ENCODE results near the gene TTC12.
A peak's percentile ranks its signal among the peaks of the same experiment; 100 is the strongest.

TTC12 gene

DNA sequence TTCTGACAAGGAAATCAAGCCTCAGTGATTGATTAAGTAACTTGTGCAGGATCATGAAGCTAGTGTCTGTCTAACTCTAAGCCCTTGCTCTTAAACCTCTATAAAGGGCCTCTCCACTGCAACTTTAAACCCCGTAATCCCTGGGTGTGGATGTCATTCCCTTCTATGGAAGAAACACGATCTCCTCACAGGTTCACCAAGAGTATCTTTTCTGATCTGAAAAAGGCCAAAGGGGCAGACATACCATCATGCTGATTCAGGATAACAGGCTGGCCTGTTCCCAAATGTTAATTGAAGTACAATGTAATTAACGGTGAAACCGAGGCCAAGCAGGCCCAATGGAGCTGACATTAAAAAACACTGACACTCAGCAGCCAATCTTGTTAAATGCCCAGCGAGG, 17.1 kb downstream of the TTC12 start:
- no peak for DNase-seq

DNA sequence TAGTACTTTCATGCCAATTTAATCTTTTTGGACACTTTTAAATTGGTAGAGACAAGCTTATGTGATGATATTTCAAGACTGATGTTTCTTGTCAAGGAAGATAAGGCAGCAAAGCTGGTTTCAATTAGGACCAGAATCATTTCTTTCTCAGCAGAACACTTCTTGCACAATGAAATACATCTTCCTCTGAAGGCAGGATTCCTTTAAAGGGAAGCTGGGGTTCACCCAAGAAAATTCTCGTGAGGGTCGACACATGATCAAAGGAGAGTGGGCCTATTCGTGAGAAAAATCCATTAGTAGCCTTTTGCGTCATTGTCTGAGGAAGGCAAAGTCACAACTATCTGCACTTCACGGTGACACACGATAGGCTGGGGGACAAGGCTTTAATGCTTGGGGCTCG, 17.6 kb downstream of the TTC12 start:
- DNase-seq = no peak

DNA sequence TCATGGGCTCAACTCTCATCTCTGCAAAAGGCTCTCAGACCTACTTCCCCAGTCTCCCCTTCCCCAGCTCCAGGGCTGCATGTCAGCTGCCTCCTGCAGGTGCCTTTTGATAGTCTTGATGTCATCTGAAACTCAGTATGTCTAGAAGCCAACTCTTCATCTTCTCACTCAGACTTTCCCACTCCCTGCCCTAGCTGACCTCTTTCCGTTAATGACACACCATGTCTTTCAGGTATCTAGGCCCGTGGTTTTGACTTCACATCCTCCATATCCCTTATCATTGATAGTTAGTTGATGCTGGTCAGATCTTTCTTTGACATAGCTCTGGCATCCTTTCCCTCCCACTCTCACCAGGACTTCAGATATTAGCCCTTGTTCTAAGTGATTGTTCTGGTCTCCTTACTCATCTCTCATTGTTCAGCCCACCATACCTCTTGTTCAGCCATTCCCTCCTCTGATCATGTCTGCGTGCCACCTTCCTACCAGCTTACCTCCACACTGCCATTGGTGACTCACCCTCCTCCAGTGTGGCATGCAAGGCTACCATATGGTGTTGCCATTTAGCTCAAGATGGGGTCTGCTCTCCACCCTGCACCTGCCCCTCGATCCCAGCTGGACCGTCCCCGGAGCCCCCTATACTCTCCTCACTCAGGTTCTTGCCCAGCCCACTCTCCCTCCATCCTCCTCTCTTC, 18.4 kb downstream of the TTC12 start:
- no peak for DNase-seq

DNA sequence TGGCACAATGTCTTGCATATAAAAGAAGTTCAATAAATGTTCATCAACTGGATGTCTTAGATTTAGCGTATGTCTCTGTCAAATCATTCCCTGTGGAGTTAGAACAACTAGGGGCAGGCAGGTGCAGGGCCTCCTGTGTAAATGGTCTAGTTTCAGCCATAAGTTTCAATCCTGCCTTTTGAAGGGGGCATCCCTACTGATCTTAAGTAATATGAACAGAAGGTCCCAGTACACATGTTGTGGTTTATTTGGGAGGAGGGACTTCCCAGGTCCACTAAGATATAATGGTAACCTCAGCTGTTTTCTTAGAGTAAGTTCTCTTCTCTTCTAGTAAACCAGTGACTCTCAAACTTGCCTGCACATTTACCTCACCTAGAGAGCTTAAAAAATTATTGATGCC, 19.8 kb downstream of the TTC12 start:
- no peak for DNase-seq

DNA sequence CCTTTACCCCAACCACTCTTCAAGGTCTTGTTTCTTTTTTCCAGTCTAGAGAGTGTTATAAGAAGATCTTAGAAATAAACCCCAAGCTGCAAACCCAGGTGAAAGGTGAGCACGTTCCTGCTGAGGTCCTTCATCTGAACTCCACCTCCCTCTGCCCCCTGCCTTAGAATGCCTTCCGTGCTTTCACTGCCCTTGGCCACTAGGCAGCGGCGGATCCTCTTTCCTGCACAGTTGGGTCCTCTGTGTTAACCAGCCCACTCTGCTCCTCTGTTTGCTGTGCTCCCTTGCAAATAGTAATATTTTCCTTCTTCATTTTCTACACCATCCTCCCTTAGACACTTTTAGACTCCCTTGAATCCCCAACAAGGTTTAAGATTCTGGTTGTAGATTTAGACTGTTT, 24.3 kb downstream of the TTC12 start:
- no peak for DNase-seq

DNA sequence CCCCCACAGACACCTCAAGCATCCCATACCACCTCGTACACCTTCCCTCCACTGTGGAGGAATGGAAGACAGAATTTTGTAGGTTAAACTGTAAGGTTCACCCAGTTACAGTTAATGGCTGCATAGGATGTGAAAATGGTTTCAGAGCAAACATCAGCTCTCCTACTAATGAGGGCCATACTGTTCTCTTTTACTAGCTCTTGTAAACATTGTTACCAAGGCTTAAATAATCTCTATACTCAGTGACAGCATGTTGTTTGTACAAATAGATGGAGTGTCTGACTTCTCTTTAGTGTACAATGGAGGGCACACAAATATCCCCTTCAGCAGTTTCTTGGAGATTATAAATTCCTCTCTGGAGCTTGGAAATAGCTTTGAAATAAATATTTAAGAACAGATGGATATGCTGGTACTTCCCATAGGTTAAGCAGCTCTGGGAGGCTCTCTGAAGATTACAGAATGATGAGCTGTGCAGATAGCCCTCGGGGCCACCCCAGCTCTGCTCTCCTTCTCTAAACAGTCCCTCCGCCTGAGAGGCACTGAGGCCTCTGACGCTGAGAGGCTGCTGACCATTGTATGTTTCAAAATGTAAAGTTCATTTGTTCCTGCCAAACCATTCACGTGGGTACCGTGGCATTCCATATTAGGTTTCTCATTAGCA, 25.7 kb downstream of the TTC12 start:
- peak; percentile 9 for DNase-seq

DNA sequence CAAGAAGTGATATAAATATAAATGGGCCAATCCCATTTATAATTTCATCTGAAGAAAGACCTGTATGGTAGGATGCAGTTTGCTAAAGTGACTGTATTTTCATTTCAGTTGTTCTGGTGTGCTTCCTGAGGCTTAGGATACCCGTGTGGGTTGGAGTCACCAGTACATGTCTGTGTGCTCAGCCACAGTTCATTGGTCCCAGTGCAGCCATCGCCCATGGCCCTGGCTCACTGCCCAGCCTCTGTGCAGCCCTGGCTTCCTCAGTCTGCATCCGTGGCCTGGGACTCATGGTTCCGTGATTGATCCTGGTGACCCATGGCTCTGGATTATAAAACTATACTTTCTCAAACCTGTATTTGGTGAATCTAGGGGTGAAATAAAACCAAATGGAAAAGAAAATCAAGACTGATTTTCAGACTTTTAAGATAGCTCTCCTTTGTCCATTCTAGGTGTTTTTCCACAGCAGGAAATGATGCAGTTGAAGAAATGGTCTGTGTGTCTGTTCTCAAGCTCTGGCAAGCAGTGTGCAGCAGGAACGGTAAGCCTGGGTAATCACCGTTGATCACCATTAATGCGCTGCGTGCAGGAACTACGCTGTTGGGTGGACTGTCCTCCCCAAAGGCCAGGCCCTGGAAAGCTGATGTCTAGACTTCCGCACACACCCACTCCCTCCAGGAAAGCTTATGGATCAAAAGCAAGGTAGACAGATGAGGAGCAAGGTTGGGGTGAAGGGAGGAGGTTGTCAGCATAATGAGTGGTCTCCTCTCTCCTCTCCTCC, 27.2 kb downstream of the TTC12 start:
- no peak for DNase-seq

DNA sequence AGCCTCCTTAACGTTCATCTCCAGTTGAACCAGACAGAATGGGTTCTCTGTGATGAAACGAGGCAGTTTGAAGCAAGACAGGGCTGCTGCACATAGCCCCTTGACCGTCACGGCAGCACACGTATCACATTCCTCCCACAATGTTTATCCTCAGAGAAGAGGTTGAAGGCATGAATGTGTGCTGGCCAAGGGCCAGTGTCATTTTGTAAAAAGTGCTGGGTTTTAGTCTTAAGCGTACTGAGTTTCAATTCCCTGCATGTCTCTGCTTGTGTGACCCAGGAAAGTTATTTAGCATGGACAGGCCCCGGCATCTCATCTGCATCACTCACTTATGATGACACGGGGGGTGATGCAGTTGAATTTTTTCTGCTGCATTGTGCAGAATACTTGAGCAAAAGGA, 31.6 kb downstream of the TTC12 start:
- no peak for DNase-seq

DNA sequence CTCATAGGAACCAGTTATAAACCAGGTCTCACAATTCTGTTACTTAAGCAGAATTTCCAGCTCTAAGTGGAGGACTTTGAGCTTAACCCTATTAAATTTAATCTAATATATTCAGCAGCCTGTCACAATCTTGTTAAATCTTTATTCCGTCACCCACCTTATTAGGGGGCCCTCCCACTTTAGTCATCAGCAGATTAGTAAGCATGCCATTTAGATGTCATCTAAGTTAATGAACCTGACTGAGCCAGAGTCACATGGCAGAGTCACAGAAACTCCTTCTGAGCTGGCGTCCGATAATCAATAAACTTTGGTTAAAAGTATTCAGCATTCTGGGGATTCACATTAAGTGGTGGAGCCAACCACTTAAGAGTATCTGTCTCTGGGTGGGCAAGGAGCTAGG, 35.1 kb downstream of the TTC12 start:
- no peak for DNase-seq

DNA sequence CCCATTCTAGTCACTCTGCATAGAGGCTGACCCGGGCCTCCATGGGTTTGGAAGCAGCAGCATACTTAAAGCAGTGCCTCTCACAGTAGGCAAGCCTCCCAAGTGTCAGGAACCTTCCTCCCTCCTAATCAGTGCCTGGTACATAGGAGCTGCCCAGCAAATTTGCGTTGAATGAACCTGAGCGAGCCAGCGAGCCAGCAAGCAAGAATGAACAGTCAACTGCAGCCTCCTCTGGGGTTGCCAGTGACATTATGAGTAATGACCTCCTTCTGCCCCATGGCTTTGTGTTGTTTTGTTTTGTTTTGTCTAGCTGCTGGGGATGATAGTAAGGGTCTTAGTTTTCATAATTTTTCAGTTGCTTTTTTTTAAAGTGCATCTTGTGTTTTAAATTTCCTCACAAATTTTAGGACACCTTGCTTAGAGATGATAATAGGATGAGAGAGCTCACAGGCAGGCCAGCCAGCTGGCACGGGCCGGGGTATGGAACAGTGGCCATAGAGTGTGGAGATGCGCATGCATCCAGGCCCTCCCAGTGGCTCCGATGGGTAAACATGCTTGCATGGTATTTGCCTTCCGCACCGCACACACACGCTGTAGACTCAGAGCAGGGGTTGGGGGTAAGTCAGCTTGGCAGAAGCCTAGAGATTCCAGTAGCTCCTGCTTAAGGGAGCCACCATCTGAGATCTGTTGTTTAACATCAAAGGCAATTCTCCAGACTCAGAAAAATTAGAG, 36.1 kb downstream of the TTC12 start:
- DNase-seq = peak; percentile 28

DNA sequence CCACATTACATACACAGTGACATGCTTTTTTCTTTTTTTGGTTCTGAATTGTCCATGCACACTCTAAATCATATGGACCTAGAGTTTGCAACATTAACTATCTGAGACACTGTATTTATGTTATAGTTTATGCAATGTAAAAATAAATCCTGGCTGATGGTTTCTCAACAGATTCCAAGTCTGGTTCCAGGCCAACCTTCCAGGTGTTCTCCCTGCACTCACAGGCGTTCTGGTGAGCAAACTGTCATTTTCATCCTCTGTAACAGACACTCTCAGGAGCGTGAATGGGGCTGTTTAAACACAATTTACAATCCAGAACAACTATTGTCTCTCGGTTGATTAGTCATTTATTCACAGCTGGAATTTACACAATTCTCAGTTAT, 36.7 kb downstream of the TTC12 start:
- DNase-seq = no peak

DNA sequence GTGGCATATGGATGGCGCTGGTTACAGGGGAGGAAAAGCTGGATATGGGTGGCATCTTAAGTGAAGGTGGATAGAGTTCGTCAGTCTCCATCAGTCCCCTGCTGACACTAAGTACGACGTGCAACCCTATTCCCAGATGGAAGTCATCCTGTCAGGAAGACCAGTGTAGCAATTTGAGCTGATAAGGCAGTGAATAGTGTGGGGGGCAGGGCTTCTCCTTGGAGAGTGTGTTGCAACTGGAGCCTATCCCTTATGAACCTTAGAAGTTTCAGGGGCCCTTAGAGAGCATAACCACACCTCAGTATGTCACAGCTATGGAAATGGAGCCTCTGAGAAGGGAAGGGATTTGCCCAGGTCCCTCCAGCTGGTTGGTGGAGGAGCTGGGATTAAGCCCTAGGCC, 37.1 kb downstream of the TTC12 start:
- DNase-seq = no peak

DNA sequence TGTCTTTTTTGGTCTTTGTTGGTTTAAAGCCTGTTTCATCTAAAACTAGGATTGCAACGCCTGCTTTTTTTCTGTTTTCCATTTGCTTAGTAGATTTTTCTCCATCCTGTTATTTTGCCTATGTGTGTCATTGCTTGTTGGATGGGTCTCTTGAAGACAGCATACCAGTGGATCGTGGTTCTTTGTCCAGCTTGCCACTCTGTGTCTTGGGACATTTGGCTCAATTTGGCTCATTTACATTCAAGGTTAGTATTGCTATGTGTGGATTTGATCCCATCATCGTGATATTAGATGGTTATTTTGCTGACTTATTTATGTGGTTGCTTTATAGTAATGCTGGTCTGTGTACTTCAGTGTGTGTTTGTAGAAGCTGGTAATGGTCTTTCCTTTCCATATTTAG, 41.8 kb downstream of the TTC12 start:
- DNase-seq = no peak

DNA sequence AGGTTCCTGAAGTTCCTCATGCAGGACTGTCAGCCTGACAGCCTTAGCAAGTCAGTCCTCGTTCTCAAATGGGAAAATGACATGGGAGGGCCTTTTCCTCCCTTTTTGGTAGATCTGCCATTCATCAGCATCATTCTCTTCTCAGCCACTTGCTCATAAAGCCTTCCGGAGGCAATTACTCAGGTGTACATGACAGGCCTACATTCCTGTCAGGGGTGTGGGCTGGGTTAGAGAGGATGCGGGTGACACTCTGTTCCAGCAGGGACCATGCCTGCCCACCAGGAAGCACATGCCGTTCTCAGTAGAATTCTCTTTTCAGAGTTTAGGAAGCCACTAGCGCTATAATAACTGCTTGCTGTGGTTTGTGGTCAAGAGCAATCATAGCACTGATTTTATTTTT, 49.0 kb downstream of the TTC12 start:
- DNase-seq = no peak

DNA sequence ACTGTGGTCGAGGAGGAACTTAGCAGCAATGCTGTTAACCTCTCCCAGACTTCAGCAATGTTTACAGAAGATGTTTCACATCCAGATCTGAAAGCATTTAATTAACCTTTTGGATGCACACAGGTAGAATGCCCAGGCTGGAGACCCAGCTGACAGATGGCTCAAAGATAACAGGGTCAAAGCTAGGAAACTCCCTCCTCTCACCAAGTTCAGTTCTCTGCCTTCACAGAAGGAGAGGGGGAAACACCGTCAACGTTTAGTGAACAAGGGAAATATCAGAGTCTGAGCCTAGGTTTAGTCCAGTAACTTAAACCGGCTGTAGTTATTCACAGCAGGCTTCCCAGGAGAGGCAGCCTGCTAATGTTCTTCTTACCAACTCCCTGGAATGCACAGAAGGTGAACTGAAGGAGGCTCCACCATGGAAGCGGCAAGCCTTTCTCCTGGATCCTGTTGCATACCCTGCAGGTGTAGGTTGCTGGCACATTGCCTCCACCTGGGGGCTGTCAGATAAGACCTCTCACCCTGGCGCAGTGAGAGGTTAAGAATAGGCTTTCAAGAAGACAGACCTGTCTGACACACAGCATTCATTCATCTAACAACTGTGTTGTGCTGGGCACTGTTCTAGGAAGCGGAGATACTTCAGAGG, 49.7 kb downstream of the TTC12 start:
- no peak for DNase-seq

DNA sequence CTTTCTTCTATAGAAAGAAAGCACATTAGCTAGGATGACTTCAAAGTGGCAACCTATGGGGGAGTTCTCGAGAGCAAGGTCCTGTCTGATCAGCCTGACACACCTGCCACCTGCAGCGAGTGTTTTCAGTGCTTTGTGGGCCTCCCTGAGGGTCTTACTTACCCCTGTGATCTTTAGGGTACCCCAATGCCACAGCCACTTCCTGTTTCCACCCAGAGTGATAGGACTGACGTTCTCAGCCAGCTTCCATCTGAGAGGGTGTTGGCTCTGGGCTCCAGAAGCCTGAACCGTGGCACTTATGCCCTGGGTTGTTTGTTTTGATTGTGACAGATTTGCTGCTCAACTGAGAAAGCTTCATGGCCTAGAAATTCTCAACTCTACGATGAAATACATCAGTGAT, 51.5 kb downstream of the TTC12 start:
- peak; percentile 24 for DNase-seq

DNA sequence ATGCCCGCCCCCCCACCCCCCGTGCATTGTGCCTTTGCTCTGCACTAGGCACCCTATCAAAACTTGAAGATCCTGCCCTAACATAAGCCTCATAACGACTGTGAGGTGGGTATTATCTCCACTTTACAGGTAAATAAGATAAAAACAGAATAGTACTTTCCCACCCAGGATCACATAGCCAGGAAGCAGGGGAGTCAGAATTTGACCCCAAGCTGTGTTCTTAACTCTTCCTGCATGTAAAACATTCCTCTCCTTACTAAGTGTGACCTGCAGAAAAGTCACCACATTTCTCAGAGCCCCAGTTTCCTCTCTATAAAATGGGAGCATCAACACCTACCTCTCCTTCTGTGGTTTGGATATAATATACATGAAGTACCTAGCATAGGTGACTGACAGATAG, 55.0 kb downstream of the TTC12 start:
- DNase-seq = no peak

DNA sequence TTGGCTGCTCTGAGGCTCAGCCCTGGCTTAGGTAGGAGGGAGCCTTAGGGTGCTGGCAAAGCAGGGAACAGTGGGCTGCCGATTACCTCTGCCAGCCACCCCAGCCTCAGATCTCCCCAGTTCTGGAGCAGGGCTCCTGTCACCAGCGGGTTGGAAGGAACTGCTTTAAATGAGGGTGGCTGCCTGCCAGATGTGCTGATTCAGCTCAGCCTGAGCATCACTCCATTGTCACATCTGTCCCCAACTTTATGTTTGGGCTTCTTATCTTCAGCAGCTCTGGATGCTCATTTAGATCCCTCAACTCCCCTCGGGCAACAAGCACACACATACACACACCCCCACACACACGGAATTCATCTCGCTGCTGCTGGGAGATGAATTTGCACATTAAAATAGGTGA, 56.3 kb downstream of the TTC12 start:
- no peak for DNase-seq

DNA sequence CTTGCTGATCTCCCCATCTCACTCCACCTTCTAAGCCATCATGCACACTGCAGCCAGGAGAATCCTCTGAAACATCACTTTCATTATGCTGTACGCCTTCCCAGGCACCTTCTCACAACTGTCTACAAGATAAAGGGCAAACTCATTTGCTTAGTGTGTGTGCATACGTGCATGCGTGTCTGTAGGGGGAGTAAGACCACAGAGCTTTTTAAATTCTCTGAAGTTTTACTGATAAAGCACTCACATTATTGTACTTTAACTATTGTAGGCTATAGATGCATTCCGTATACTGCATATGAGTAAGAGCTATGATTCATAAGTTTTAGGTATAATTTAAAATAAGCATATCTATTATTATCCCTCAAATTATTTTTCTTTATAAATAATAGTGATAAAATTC, 57.9 kb downstream of the TTC12 start:
- DNase-seq = no peak

DNA sequence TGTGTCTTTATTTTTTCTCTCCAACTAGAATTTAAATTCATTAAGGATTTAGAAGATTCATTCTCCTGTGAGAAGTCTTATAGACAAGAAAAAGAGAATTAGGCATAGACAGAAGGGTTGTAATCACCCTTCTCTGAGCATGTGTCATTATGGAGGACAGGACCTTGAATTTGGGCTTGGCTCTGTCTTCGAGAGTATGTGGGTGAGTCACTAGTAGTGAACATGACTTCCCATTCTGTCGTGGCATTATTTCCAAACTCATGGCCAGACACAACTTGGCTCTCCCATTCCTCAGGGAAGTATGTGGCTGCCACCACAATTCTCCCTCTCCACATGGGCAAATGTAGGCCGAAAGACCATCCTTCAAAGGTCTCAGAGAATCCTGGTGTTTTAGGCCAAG, 58.9 kb downstream of the TTC12 start:
- no peak for DNase-seq

DNA sequence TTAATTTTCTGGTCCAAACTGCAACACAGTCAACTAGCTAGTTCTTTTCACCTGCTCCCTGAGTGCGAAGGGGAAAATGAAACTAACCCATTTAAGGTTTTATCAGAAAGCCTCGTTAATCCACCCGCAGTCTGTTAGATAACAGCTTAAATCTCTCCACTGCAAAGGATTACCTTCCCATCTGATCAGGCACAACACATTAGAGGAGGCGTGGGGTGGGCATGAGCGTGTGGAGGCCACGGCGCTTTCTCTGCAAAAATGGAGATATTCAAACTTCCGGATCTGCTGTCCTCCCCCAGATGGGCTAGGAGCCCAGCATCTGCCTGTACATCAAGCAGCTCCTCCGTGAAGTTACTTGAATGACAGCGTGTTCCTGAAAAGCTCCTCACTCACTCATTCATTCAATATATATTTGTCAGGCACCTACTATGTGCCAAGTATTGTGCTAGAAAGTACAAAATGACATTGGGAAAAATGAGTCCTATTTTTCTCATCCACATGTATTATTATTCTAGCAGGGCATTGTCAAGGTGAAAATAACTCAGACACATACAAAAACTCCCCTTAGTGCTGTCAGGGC, 59.7 kb downstream of the TTC12 start:
- DNase-seq = no peak

DNA sequence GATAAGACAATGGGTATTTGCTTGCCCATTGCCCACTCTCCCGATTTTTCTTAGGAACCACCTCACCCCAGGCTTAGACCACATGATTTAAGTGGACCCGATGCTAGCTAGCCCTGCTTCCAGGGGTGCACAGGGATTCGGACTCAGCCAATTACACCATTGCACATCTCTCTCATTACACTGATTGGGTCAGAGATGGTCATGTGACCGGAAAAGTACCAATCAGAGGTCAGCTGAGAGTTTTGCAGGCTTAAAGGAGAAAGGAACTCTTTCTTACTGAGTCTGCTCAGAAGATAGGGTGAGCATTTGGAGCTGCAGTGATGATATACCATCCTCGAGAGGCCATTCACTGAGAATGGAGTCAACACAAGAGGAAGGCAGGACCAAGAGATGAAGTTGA, 61.0 kb downstream of the TTC12 start:
- DNase-seq = no peak

DNA sequence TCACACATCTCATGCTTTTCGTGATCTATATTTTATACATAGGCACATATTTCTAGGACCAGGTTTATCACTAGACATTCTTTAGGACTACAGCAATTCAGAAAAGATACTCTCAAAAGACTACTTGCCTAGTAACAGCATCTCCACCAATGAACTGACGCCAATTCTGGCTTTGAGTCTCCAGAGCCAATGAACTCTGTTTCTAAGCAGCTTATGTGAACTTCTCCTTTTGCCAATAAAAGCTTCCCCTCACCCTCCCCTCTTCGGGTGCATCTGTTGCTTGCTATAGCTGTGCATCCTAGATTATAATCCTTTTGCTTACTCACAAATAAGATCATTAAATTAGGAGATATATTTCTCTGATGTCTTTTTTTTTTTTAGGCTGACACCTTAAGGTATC, 61.8 kb downstream of the TTC12 start:
- DNase-seq = no peak

Data from NCI-H510A (cell line).